HG03097 (cell line): ENCODE results near the gene SCNN1B.

ENCODE experiments used
- ATAC-seq: cut with Tn5 transposase; IDR thresholded peaks from one replicate; pipeline ENCODE4 v1.9.1; 2021; ENCODE audit not compliant: unreplicated experiment, low FRiP score

Gene SCNN1B

DNA sequence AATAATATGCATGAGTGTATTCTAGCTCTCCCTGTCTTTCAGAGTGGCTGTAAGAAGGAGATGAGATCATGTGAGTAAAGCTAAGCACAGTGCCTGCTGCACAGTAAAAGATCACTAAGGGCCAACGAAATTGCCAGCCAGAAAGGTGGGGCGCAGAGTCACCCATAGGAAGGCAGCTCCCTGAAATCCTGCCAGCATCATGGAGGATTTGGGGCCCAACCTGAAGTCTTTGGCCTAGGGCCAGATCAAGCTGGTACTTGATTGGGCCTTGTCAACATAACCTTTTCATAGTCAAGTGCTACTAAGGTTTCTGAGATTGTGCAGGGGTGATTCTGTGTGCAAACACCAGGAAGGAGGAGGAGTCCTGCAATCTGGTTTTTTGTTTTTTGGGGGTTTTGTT lies 16.5 kb downstream of the SCNN1B start:
- no peak for ATAC-seq

- no peak for ATAC-seq
Measured at GRCh38 chr16:23319861-23320615, 17.9 kb downstream of the SCNN1B start.

DNA sequence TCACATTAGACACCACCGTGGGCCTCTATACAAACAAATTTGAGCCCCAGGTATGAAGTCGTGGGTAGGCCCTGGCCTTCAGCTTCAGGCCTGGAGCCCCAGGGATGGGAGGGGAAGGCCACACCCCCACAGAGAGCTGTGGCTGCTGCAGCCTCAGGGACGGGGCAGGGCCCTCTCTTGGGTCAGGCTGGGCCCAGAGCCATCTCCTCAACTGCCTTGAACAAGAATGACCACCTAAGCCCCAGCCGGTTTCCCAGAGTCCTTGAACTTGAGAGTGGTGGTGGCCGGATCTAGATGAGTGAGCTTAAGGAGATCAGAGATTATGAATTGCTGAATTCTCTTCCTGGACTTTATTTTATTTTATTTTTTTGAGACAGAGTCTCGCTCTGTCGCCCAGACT lies 18.6 kb downstream of the SCNN1B start:
- no peak for ATAC-seq

GRCh38 chr16:23321206-23321875 lies 19.2 kb downstream of the SCNN1B start:
- no peak for ATAC-seq

- ATAC-seq, result no peak
Measured at GRCh38 chr16:23323224-23324030, 21.3 kb downstream of the SCNN1B start.

GRCh38 chr16:23324727-23325126 lies 22.6 kb downstream of the SCNN1B start:
- ATAC-seq, result no peak

DNA sequence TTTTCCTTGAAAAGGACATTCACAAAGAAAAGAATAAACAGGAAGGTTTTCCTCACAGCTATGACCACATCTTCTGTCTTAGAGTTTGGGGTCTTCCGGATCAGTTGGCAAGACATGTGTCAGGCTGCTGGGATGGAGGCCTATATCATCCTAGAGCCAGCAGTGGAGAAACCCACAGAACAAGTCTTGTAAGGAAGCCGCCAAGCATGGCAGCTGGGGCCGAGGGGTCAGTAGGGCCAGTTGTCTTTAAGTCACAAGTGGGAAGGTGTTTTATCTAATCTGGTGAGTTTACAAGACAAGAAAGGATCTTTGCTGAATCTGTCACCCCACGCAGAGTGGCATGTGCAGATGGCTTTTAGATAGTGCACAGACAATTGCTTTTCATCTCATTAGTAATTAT lies 25.7 kb downstream of the SCNN1B start:
- ATAC-seq, result no peak

GRCh38 chr16:23330161-23330560 lies 28.1 kb downstream of the SCNN1B start:
- no peak for ATAC-seq

DNA sequence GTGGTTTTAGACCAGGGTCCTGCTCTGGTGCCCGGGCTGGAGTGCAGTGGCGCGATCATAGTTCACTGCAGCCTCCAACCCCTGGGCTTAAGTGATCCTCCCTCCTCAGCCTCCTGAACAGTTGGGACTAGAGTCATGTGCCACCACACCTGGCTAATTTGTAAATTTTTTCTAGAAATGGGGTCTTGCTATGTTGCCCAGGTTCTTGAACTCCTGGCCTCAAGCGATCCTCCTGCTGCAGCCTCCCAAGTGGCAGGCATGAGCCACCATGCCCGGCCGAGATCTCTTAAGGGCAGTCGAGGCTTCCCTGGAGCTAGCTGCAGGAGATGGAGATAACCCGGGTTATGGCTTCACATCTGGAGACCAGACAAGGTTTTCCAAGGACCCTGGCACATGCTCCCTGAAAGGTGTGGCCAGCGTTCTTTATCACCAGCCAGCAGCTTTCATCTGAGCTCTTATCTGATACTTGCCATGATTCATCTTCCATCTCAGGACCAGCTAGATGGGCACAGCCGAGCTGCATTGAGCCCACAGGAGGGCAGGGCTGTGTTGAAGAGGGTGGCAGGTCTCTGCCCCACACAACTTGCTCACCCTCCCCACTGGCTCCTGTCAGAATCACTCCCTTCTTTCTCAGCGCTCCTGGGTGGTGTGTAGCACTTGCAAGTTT lies 28.6 kb downstream of the SCNN1B start:
- no peak for ATAC-seq

- ATAC-seq, result no peak
Measured at GRCh38 chr16:23333034-23333579, 31.0 kb downstream of the SCNN1B start.

DNA sequence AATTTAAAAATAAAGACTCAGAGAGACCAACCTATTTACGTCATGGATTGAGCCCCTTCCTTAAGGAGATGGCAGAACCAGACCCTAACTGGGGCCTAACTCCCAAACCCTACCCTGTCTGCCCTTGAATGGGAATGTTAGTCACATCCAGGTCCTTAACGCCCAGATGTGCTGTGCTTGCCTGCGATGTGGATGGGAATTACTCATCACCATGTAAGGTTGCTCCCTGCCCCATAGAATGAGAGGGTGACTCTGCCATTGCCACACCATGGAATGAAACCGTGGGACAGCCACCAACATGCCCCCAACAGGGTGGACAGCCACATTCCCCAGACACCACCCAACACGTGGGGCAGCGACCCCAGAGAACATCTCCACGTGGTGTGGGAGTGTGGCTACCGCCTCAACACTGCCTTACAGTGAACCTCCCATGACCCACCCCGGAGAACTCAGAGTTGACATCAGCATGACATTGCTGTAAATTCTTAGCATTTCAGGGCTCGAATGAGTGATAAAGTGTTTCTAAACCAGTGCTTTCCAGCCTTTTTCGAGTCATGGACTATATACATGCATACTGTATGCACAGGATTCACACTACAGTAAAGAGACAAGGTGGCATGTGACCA lies 31.8 kb downstream of the SCNN1B start:
- ATAC-seq, result no peak

- no peak for ATAC-seq
Measured at GRCh38 chr16:23334457-23334853, 32.4 kb downstream of the SCNN1B start.

- ATAC-seq, result no peak
Measured at GRCh38 chr16:23334950-23335349, 32.8 kb downstream of the SCNN1B start.

- no peak for ATAC-seq
Measured at GRCh38 chr16:23337836-23338550, 35.9 kb downstream of the SCNN1B start.

DNA sequence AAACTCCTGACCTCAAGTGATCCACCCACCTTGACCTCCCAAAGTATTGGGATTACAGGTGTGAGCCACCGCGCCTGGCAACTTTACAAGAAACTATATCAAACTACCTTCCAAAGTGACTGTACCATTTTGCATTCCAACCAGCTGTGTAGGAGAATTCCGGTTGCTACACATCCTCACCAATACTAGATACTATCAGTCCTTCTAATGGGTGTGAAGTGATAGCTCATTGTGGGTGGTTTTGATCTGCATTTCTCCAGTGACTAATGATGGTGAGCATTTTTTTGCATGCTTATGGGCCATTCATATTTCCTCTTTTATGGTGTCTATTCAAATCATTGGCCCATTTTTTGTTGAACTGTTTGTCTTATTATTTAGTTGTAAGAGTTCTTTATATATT lies 37.7 kb downstream of the SCNN1B start:
- no peak for ATAC-seq

GRCh38 chr16:23342083-23342640 lies 40.1 kb downstream of the SCNN1B start:
- ATAC-seq, result no peak

GRCh38 chr16:23343643-23344612 lies 41.8 kb downstream of the SCNN1B start:
- ATAC-seq, result no peak

GRCh38 chr16:23345237-23345636 lies 43.1 kb downstream of the SCNN1B start:
- ATAC-seq, result no peak
